Activated T-cell treated with anti-CD3 and anti-CD28 coated beads, Interleukin-2, amount 50 U/mL, for 24 hours (primary cell): ENCODE measurements around the gene SPINK7.
"Not testable (repeated sequence)": the region's sequence is repeated elsewhere in the genome, so short reads cannot be mapped to it uniquely, and the experiment has no call there.

Experiments
- DNase-seq: peaks from one replicate; pipeline ENCODE4 v3.0.0-alpha.2; 2020
- H3K27ac Mint-ChIP-seq: 2 replicates; pipeline ENCODE4 v1.8.0; 2020; ENCODE audit warnings: mild to moderate bottlenecking, mixed read lengths
- H3K27me3 Mint-ChIP-seq: 2 replicates; pipeline ENCODE4 v1.8.0; 2020; ENCODE audit warnings: mixed read lengths
- H3K36me3 Mint-ChIP-seq: 2 replicates; pipeline ENCODE4 v1.8.0; 2020; ENCODE audit warnings: low read depth, mixed read lengths
- H3K4me1 Mint-ChIP-seq: 2 replicates; pipeline ENCODE4 v1.8.0; 2020; ENCODE audit warnings: low read depth, mixed read lengths
- H3K4me3 Mint-ChIP-seq: 2 replicates; pipeline ENCODE4 v1.8.0; 2020; ENCODE audit warnings: mild to moderate bottlenecking, moderate library complexity, mixed read lengths
- H3K9me3 Mint-ChIP-seq: 2 replicates; pipeline ENCODE4 v1.8.0; 2020; ENCODE audit warnings: mixed read lengths

Gene SPINK7

GRCh38 chr5:148312153-148312552, at the start of gene SPINK7:
Gene SPINK7, plus strand, starts transcription at chr5:148312423. Its CDS starts 61 bp downstream, at chr5:148312484.
- peaks cover 15% of the 10 kb centered on the region for H3K9me3 Mint-ChIP-seq
- no peaks in the 10 kb centered on the region for H3K4me1 Mint-ChIP-seq
- no peak within 1 kb of the TSS for H3K27ac Mint-ChIP-seq
- H3K27me3 Mint-ChIP-seq = peaks cover 15% of the 10 kb centered on the region
- no peak for DNase-seq
- no peak within 1 kb of the TSS for H3K4me3 Mint-ChIP-seq
- H3K36me3 Mint-ChIP-seq = no peaks in the 10 kb centered on the region

GRCh38 chr5:148267962-148268361, 44.3 kb upstream of the SPINK7 start:
- Mint-ChIP-seq H3K27ac (no peak overlapping the region), H3K36me3 (no peaks in the 10 kb centered on the region), H3K9me3 (peaks cover 2% of the 10 kb centered on the region), H3K4me3 (no peak overlapping the region), H3K27me3 (peaks cover 2% of the 10 kb centered on the region), H3K4me1 (no peaks in the 10 kb centered on the region)
- DNase-seq = no peak

- Mint-ChIP-seq H3K27ac (no peak within 1 kb of the TSS), H3K4me3 (no peak within 1 kb of the TSS)
- DNase-seq = no peak
These were observed 43.7 kb upstream of the SPINK7 start, which contains the start of gene SPINK13 for GRCh38 chr5:148268566-148268965. Gene SPINK13, plus strand, starts transcription at chr5:148268794. Its CDS starts 1,279 bp downstream, at chr5:148270073.

GRCh38 chr5:148275129-148275528, 37.1 kb upstream of the SPINK7 start:
- H3K4me1 Mint-ChIP-seq, DNase-seq, H3K27me3 Mint-ChIP-seq, H3K36me3 Mint-ChIP-seq, H3K27ac Mint-ChIP-seq, H3K4me3 Mint-ChIP-seq: not testable (repeated sequence)
- peaks cover 28% of the 10 kb centered on the region for H3K9me3 Mint-ChIP-seq

More at GRCh38 chr5:148268566-148268965, 43.7 kb upstream of the SPINK7 start, which contains the start of gene SPINK13:
- Mint-ChIP-seq H3K27me3 (peaks cover 2% of the 10 kb centered on the region), H3K9me3 (peaks cover 2% of the 10 kb centered on the region), H3K4me1 (no peaks in the 10 kb centered on the region), H3K36me3 (no peaks in the 10 kb centered on the region)

- H3K4me1 Mint-ChIP-seq, DNase-seq, H3K4me3 Mint-ChIP-seq, H3K27ac Mint-ChIP-seq, H3K36me3 Mint-ChIP-seq: not testable (repeated sequence)
- peaks cover 30% of the 10 kb centered on the region for H3K9me3 Mint-ChIP-seq
- peaks cover 10% of the 10 kb centered on the region for H3K27me3 Mint-ChIP-seq
These were observed 31.3 kb upstream of the SPINK7 start for GRCh38 chr5:148280893-148281292.

- H3K27ac Mint-ChIP-seq, H3K4me3 Mint-ChIP-seq, H3K4me1 Mint-ChIP-seq, H3K36me3 Mint-ChIP-seq, DNase-seq: not testable (repeated sequence)
- Mint-ChIP-seq H3K27me3 (peaks cover 10% of the 10 kb centered on the region), H3K9me3 (peaks cover 26% of the 10 kb centered on the region)
These were observed 30.9 kb upstream of the SPINK7 start for GRCh38 chr5:148281336-148281735.

GRCh38 chr5:148290271-148291195, 21.7 kb upstream of the SPINK7 start:
- Mint-ChIP-seq H3K36me3 (no peaks in the 10 kb centered on the region), H3K4me1 (no peaks in the 10 kb centered on the region), H3K27ac (no peak overlapping the region), H3K9me3 (no peaks in the 10 kb centered on the region), H3K4me3 (no peak overlapping the region), H3K27me3 (no peaks in the 10 kb centered on the region)
- no peak for DNase-seq

- H3K36me3 Mint-ChIP-seq = no peaks in the 10 kb centered on the region
- no peak for DNase-seq
- H3K27me3 Mint-ChIP-seq = no peaks in the 10 kb centered on the region
- no peak overlapping the region for H3K4me3 Mint-ChIP-seq
- H3K4me1 Mint-ChIP-seq = no peaks in the 10 kb centered on the region
- H3K9me3 Mint-ChIP-seq = no peaks in the 10 kb centered on the region
- H3K27ac Mint-ChIP-seq = no peak overlapping the region
These were observed 14.5 kb upstream of the SPINK7 start for GRCh38 chr5:148297731-148298130.

- no peak overlapping the region for H3K27ac Mint-ChIP-seq
- no peaks in the 10 kb centered on the region for H3K4me1 Mint-ChIP-seq
- DNase-seq = no peak
- H3K36me3 Mint-ChIP-seq = no peaks in the 10 kb centered on the region
- no peak overlapping the region for H3K4me3 Mint-ChIP-seq
- peaks cover 15% of the 10 kb centered on the region for H3K9me3 Mint-ChIP-seq
- peaks cover 15% of the 10 kb centered on the region for H3K27me3 Mint-ChIP-seq
These were observed 5.8 kb upstream of the SPINK7 start for GRCh38 chr5:148306446-148306845.

GRCh38 chr5:148309019-148309418, 3.2 kb upstream of the SPINK7 start:
- H3K4me3 Mint-ChIP-seq = no peak overlapping the region
- H3K9me3 Mint-ChIP-seq = peaks cover 15% of the 10 kb centered on the region
- no peaks in the 10 kb centered on the region for H3K4me1 Mint-ChIP-seq
- no peak overlapping the region for H3K27ac Mint-ChIP-seq
- H3K36me3 Mint-ChIP-seq = no peaks in the 10 kb centered on the region
- H3K27me3 Mint-ChIP-seq = peaks cover 15% of the 10 kb centered on the region
- no peak for DNase-seq

- Mint-ChIP-seq H3K4me1 (no peaks in the 10 kb centered on the region), H3K9me3 (peaks cover 15% of the 10 kb centered on the region), H3K27me3 (peaks cover 15% of the 10 kb centered on the region), H3K36me3 (no peaks in the 10 kb centered on the region), H3K27ac (no peak overlapping the region), H3K4me3 (no peak overlapping the region)
- no peak for DNase-seq
These were observed 2.5 kb upstream of the SPINK7 start for GRCh38 chr5:148309746-148310145.

- Mint-ChIP-seq H3K36me3 (no peaks in the 10 kb centered on the region), H3K4me3 (no peak overlapping the region), H3K27ac (no peak overlapping the region), H3K4me1 (no peaks in the 10 kb centered on the region), H3K27me3 (peaks cover 15% of the 10 kb centered on the region), H3K9me3 (peaks cover 15% of the 10 kb centered on the region)
- no peak for DNase-seq
These were observed 739 bp upstream of the SPINK7 start for GRCh38 chr5:148311484-148311883.

- H3K36me3 Mint-ChIP-seq = no peaks in the 10 kb centered on the region
- H3K4me3 Mint-ChIP-seq = no peak overlapping the region
- H3K27me3 Mint-ChIP-seq = peaks cover 1% of the 10 kb centered on the region
- H3K9me3 Mint-ChIP-seq = peaks cover 8% of the 10 kb centered on the region
- no peak for DNase-seq
- no peak overlapping the region for H3K27ac Mint-ChIP-seq
- no peaks in the 10 kb centered on the region for H3K4me1 Mint-ChIP-seq
These were observed 2.0 kb downstream of the SPINK7 start for GRCh38 chr5:148314187-148314586.

GRCh38 chr5:148314731-148315130, 2.5 kb downstream of the SPINK7 start:
- Mint-ChIP-seq H3K4me3 (no peak overlapping the region), H3K27me3 (peaks cover 3% of the 10 kb centered on the region), H3K4me1 (peaks cover 1% of the 10 kb centered on the region), H3K27ac (no peak overlapping the region), H3K9me3 (peaks cover 2% of the 10 kb centered on the region), H3K36me3 (no peaks in the 10 kb centered on the region)
- no peak for DNase-seq
